WI38 (cell line): Measurements from ENCODE around the gene SPTBN5.

ENCODE experiments used
- H3K4me3 ChIP-seq: 2 replicates; pipeline ENCODE4 v1.5.1; 2011; ENCODE audit warnings: low read depth, mild to moderate bottlenecking, control low read depth, low read length
- CTCF ChIP-seq: IDR thresholded peaks from 2 replicates; pipeline ENCODE4 v1.5.1; 2012; ENCODE audit warnings: low read depth, mild to moderate bottlenecking, control low read depth, low read length

SPTBN5 gene

GRCh38 chr15:41856716-41857115 is 37.1 kb downstream of the SPTBN5 start:
- TF ChIP-seq CTCF, result no peak
- H3K4me3 ChIP-seq, result no peak overlapping the region

GRCh38 chr15:41856262-41856661 is 37.6 kb downstream of the SPTBN5 start:
- H3K4me3 ChIP-seq, result no peak overlapping the region
- no peak for TF ChIP-seq CTCF

- TF ChIP-seq CTCF, result no peak
- H3K4me3 ChIP-seq, result no peak overlapping the region
Measured at GRCh38 chr15:41855261-41855961, 38.4 kb downstream of the SPTBN5 start.

- no peak overlapping the region for H3K4me3 ChIP-seq
- TF ChIP-seq CTCF, result no peak
Measured at GRCh38 chr15:41854443-41854842, 39.4 kb downstream of the SPTBN5 start.

- TF ChIP-seq CTCF, result no peak
- no peak overlapping the region for H3K4me3 ChIP-seq
Measured at GRCh38 chr15:41853831-41854230, 40.0 kb downstream of the SPTBN5 start.

GRCh38 chr15:41852736-41853590 is 40.9 kb downstream of the SPTBN5 start:
- TF ChIP-seq CTCF, result no peak
- H3K4me3 ChIP-seq, result no peak overlapping the region

- no peak for TF ChIP-seq CTCF
- no peak overlapping the region for H3K4me3 ChIP-seq
Measured at GRCh38 chr15:41851755-41852370, 42.0 kb downstream of the SPTBN5 start.
